Kidney epithelial cell (primary cell): ENCODE data around the gene NMNAT3. TPM values are rescaled to one million over a fixed set of nuclear protein-coding genes. Genes with fewer than 3 reads are reported as not detected.

Experiments
- DNase-seq: peaks from one replicate; pipeline ENCODE4 v3.0.0-alpha.2; 2010; ENCODE audit warnings: low read depth
- H3K27me3 ChIP-seq: 2 replicates; pipeline ENCODE4 v1.6.0; 2011; ENCODE audit warnings: low read length; ENCODE audit not compliant: control insufficient read depth, insufficient read depth
- H3K36me3 ChIP-seq: 2 replicates; pipeline ENCODE4 v1.5.1; 2011; ENCODE audit warnings: low read length; ENCODE audit not compliant: control insufficient read depth, insufficient read depth
- H3K4me3 ChIP-seq: 2 replicates; pipeline ENCODE4 v1.5.1; 2011; ENCODE audit warnings: low read depth, mild to moderate bottlenecking, control low read depth, low read length
- CTCF ChIP-seq: IDR thresholded peaks from 2 replicates; pipeline ENCODE4 v1.5.1; 2011; ENCODE audit warnings: mild to moderate bottlenecking, moderate library complexity, low read length, control low read depth, inconsistent platforms; ENCODE audit not compliant: insufficient read depth, poor library complexity, severe bottlenecking
- total RNA-seq: library from RNA; depleted of rRNA; stranded (reverse); fragments of >200 nt; gene quantifications from 2 replicates; pipeline ENCODE4 v1.2.3, GENCODE V29; 2015

Gene NMNAT3
- total RNA-seq, 1 donor from 2014 or later = 8.6 TPM

GRCh38 chr3:139522421-139522820, 155.4 kb downstream of the NMNAT3 start:
- H3K4me3 ChIP-seq = no peak overlapping the region
- peak; percentile 7 for TF ChIP-seq CTCF
- no peak for DNase-seq
- peaks cover 3% of the 10 kb centered on the region for H3K36me3 ChIP-seq
- no peaks in the 10 kb centered on the region for H3K27me3 ChIP-seq

GRCh38 chr3:139521816-139522215, 156.0 kb downstream of the NMNAT3 start:
- no peak for DNase-seq
- no peak overlapping the region for H3K4me3 ChIP-seq
- no peak for TF ChIP-seq CTCF
- H3K36me3 ChIP-seq = peaks cover 3% of the 10 kb centered on the region
- H3K27me3 ChIP-seq = no peaks in the 10 kb centered on the region

- no peak for TF ChIP-seq CTCF
- DNase-seq = no peak
- H3K27me3 ChIP-seq = no peaks in the 10 kb centered on the region
- no peak overlapping the region for H3K4me3 ChIP-seq
- H3K36me3 ChIP-seq = peaks cover 3% of the 10 kb centered on the region
Observed at GRCh38 chr3:139521144-139521543, 156.6 kb downstream of the NMNAT3 start.

GRCh38 chr3:139519998-139520737, 157.6 kb downstream of the NMNAT3 start:
- Histone ChIP-seq H3K27me3 (no peaks in the 10 kb centered on the region), H3K36me3 (peaks cover 3% of the 10 kb centered on the region), H3K4me3 (no peak overlapping the region)
- DNase-seq = no peak
- TF ChIP-seq CTCF = peak; percentile 40

GRCh38 chr3:139518926-139519842, 158.6 kb downstream of the NMNAT3 start:
- no peak for DNase-seq
- Histone ChIP-seq H3K36me3 (peaks cover 3% of the 10 kb centered on the region), H3K27me3 (no peaks in the 10 kb centered on the region), H3K4me3 (no peak overlapping the region)
- no peak for TF ChIP-seq CTCF
